HEK293 (cell line): ENCODE results near the gene HMCN1.

Experiments
- CTCF ChIA-PET: fragments of 350-600 bp; formaldehyde crosslinking; extraction: SDS; loops from one replicate; lab custom pipeline; 2021; ENCODE audit warnings: antibody characterized with exemption; lab: Yijun Ruan, JAX
- POLR2A ChIA-PET: fragments of 300-600 bp; formaldehyde crosslinking; extraction: SDS; loops from one replicate; lab custom pipeline; 2020; ENCODE audit warnings: antibody characterized with exemption, inconsistent platforms; lab: Yijun Ruan, JAX
- H3K27ac ChIP-seq: fragments of 200-500 bp; sonication (Bioruptor generic); 2 replicates; pipeline ENCODE4 v1.5.1; 2014; ENCODE audit warnings: low read depth, low read length, control low read depth, inconsistent platforms; ENCODE audit errors: extremely low read depth
- H3K36me3 ChIP-seq, 2 experiments: fragments of 200-500 bp in 1 of 2; sonication (Bioruptor generic) in 1 of 2; 1 replicate in 1 of 2; 2 replicates in 1 of 2; pipeline ENCODE4 v1.5.1; 2014 to 2017; ENCODE audit warnings: inconsistent platforms in 2 of 2, low read length in 2 of 2; ENCODE audit not compliant: control insufficient read depth in 2 of 2, insufficient read depth in 1 of 2
- H3K4me1 ChIP-seq: fragments of 200-500 bp; sonication (Bioruptor generic); 2 replicates; pipeline ENCODE4 v1.5.1; 2014; ENCODE audit warnings: mild to moderate bottlenecking, low read length, inconsistent platforms; ENCODE audit not compliant: control insufficient read depth, insufficient read depth
- H3K4me3 ChIP-seq: 2 replicates; pipeline ENCODE4 v1.5.1; 2011; ENCODE audit warnings: low read depth, mild to moderate bottlenecking, control low read depth, low read length, moderate library complexity
- H3K9me3 ChIP-seq: fragments of 200-500 bp; sonication (Bioruptor generic); 2 replicates; pipeline ENCODE4 v1.5.1; 2014; ENCODE audit warnings: low read depth, low read length, inconsistent platforms; ENCODE audit not compliant: control insufficient read depth, insufficient read depth
- BCL11A ChIP-seq: fragments of 450-650 bp; formaldehyde crosslinking; IDR thresholded peaks from 2 replicates; pipeline ENCODE4 v1.5.1; 2016; ENCODE audit warnings: low read depth, missing biosample characterization, missing genetic modification characterization
- GLI2 ChIP-seq: fragments of 450-650 bp; formaldehyde crosslinking; IDR thresholded peaks from 2 replicates; pipeline ENCODE4; 2017; ENCODE audit warnings: missing biosample characterization, missing genetic modification characterization, low read depth, borderline replicate concordance
- KLF17 ChIP-seq: fragments of 450-650 bp; formaldehyde crosslinking; IDR thresholded peaks from 2 replicates; pipeline ENCODE4 v1.5.1; 2016; ENCODE audit warnings: missing biosample characterization, missing genetic modification characterization
- OSR2 ChIP-seq: fragments of 450-650 bp; formaldehyde crosslinking; IDR thresholded peaks from 2 replicates; pipeline ENCODE4 v1.5.1; 2016; ENCODE audit warnings: missing biosample characterization, missing genetic modification characterization
- PRDM4 ChIP-seq: fragments of 450-650 bp; formaldehyde crosslinking; IDR thresholded peaks from 2 replicates; pipeline ENCODE4 v1.5.1; 2017; ENCODE audit warnings: missing biosample characterization, missing genetic modification characterization
- RBAK ChIP-seq: fragments of 450-650 bp; formaldehyde crosslinking; IDR thresholded peaks from 2 replicates; pipeline ENCODE4 v1.5.1; 2016; ENCODE audit warnings: missing biosample characterization, missing genetic modification characterization
- SCRT1 ChIP-seq: fragments of 450-650 bp; formaldehyde crosslinking; IDR thresholded peaks from 2 replicates; pipeline ENCODE4 v1.5.1; 2016; ENCODE audit warnings: missing biosample characterization, missing genetic modification characterization, borderline replicate concordance
- ZBTB17 ChIP-seq: fragments of 450-650 bp; formaldehyde crosslinking; IDR thresholded peaks from 2 replicates; pipeline ENCODE4 v1.5.1; 2016; ENCODE audit warnings: missing biosample characterization, missing genetic modification characterization
- ZBTB48 ChIP-seq: fragments of 450-650 bp; formaldehyde crosslinking; IDR thresholded peaks from 2 replicates; pipeline ENCODE4 v1.5.1; 2016; ENCODE audit warnings: missing biosample characterization, missing genetic modification characterization
- ZBTB8A ChIP-seq: fragments of 450-650 bp; formaldehyde crosslinking; IDR thresholded peaks from 2 replicates; pipeline ENCODE4 v1.5.1; 2016; ENCODE audit warnings: missing biosample characterization, missing genetic modification characterization
- ZFP3 ChIP-seq: fragments of 450-650 bp; formaldehyde crosslinking; IDR thresholded peaks from 2 replicates; pipeline ENCODE4 v1.5.1; 2016; ENCODE audit warnings: low read depth, missing biosample characterization, missing genetic modification characterization
- ZFP69B ChIP-seq: fragments of 450-650 bp; formaldehyde crosslinking; IDR thresholded peaks from 2 replicates; pipeline ENCODE4 v1.5.1; 2016; ENCODE audit warnings: missing biosample characterization, missing genetic modification characterization
- ZNF10 ChIP-seq: fragments of 450-650 bp; formaldehyde crosslinking; IDR thresholded peaks from 2 replicates; pipeline ENCODE4 v1.5.1; 2017; ENCODE audit warnings: missing biosample characterization, missing genetic modification characterization
- ZNF112 ChIP-seq: fragments of 450-650 bp; formaldehyde crosslinking; IDR thresholded peaks from 2 replicates; pipeline ENCODE4 v1.5.0; 2017; ENCODE audit warnings: missing biosample characterization, missing genetic modification characterization
- ZNF138 ChIP-seq: fragments of 450-650 bp; formaldehyde crosslinking; IDR thresholded peaks from 2 replicates; pipeline ENCODE4 v1.5.1; 2016; ENCODE audit warnings: missing biosample characterization, missing genetic modification characterization, borderline replicate concordance
- ZNF2 ChIP-seq: fragments of 450-650 bp; formaldehyde crosslinking; IDR thresholded peaks from 2 replicates; pipeline ENCODE4 v1.5.1; 2016; ENCODE audit warnings: missing biosample characterization, missing genetic modification characterization
- ZNF266 ChIP-seq: fragments of 450-650 bp; formaldehyde crosslinking; IDR thresholded peaks from 2 replicates; pipeline ENCODE4 v1.5.1; 2016; ENCODE audit warnings: missing biosample characterization, missing genetic modification characterization, low read depth
- ZNF530 ChIP-seq: fragments of 450-650 bp; formaldehyde crosslinking; IDR thresholded peaks from 2 replicates; pipeline ENCODE4 v1.5.1; 2016; ENCODE audit warnings: low read depth, missing biosample characterization, missing genetic modification characterization
- ZNF549 ChIP-seq: fragments of 450-650 bp; IDR thresholded peaks from 2 replicates; pipeline ENCODE4 v1.5.1; 2018; ENCODE audit warnings: missing biosample characterization, missing genetic modification characterization, mild to moderate bottlenecking, inconsistent platforms, moderate library complexity
- ZNF658 ChIP-seq: fragments of 450-650 bp; formaldehyde crosslinking; IDR thresholded peaks from 2 replicates; pipeline ENCODE4; 2016; ENCODE audit warnings: missing biosample characterization, missing genetic modification characterization
- ZNF747 ChIP-seq: fragments of 450-650 bp; formaldehyde crosslinking; IDR thresholded peaks from 2 replicates; pipeline ENCODE4 v1.5.1; 2016; ENCODE audit warnings: missing biosample characterization, missing genetic modification characterization
- TF ChIP-seq, protein P1 (sequence below): fragments of 450-650 bp; formaldehyde crosslinking; IDR thresholded peaks from 2 replicates; pipeline ENCODE4 v1.5.1; 2016; ENCODE audit warnings: missing biosample characterization, missing genetic modification characterization
- TF ChIP-seq, protein P2 (sequence below): fragments of 450-650 bp; formaldehyde crosslinking; IDR thresholded peaks from 2 replicates; pipeline ENCODE4 v1.5.1; 2017; ENCODE audit warnings: missing biosample characterization, missing genetic modification characterization
- TF ChIP-seq, protein P3 (sequence below): fragments of 450-650 bp; formaldehyde crosslinking; IDR thresholded peaks from 2 replicates; pipeline ENCODE4 v1.5.1; 2016; ENCODE audit warnings: missing biosample characterization, missing genetic modification characterization

HMCN1 gene

GRCh38 chr1:185969028-185969427, 234.8 kb downstream of the HMCN1 start:
- no peaks in the 10 kb centered on the region for H3K9me3 ChIP-seq
- H3K4me1 ChIP-seq: no peaks in the 10 kb centered on the region
- CTCF ChIA-PET: interaction anchor here (0.6 kb wide), 1 partner anchor 322 kb away, joined by 3 read pairs; no protein-coding TSS in a partner anchor
- no peak overlapping the region for H3K27ac ChIP-seq
- no peaks in the 10 kb centered on the region for H3K36me3 ChIP-seq
- POLR2A ChIA-PET: no interaction called here
- TF ChIP-seq, protein P1, sequence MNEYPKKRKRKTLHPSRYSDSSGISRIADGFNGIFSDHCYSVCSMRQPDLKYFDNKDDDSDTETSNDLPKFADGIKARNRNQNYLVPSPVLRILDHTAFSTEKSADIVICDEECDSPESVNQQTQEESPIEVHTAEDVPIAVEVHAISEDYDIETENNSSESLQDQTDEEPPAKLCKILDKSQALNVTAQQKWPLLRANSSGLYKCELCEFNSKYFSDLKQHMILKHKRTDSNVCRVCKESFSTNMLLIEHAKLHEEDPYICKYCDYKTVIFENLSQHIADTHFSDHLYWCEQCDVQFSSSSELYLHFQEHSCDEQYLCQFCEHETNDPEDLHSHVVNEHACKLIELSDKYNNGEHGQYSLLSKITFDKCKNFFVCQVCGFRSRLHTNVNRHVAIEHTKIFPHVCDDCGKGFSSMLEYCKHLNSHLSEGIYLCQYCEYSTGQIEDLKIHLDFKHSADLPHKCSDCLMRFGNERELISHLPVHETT: no peak
- no peak overlapping the region for H3K4me3 ChIP-seq

DNA sequence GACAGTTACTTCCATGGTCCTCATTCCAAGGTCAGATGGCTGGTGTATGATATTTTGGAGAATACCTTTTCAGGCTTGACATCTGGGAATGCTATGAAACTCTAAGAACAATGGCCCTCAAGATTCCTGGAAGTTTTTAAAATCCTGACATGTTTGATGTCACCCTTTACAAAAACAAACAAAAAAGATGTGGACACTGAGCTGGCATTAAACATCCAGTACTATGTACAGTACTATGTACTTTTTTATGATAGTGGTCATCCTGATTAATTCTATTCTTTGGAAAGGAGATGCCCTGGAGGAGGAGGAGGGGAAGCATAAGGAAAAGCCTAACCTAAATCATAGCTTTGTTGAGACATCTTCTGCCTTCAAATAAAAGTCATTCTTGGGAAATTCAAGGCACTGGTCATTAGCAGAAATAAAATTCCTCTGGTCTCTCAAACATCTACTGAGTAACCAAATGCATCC, 235.4 kb downstream of the HMCN1 start:
- H3K36me3 ChIP-seq: no peaks in the 10 kb centered on the region
- H3K4me1 ChIP-seq: no peaks in the 10 kb centered on the region
- no peak overlapping the region for H3K27ac ChIP-seq
- TF ChIP-seq ZNF266 (tag by site-specific recombination): no peak
- no peak for TF ChIP-seq GLI2 (tag by site-specific recombination)
- TF ChIP-seq, protein P2, sequence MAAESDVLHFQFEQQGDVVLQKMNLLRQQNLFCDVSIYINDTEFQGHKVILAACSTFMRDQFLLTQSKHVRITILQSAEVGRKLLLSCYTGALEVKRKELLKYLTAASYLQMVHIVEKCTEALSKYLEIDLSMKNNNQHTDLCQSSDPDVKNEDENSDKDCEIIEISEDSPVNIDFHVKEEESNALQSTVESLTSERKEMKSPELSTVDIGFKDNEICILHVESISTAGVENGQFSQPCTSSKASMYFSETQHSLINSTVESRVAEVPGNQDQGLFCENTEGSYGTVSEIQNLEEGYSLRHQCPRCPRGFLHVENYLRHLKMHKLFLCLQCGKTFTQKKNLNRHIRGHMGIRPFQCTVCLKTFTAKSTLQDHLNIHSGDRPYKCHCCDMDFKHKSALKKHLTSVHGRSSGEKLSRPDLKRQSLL: no peak
- TF ChIP-seq ZNF138 (tag by site-specific recombination): no peak
- no peak for TF ChIP-seq ZNF530 (tag by site-specific recombination)
- no peak for TF ChIP-seq ZNF658 (tag by site-specific recombination)
- TF ChIP-seq OSR2 (tag by site-specific recombination): no peak
- no peak for TF ChIP-seq KLF17 (tag by site-specific recombination)
- no peak for TF ChIP-seq BCL11A (tag by site-specific recombination)
- TF ChIP-seq ZFP69B (tag by site-specific recombination): no peak
- TF ChIP-seq, protein P3, sequence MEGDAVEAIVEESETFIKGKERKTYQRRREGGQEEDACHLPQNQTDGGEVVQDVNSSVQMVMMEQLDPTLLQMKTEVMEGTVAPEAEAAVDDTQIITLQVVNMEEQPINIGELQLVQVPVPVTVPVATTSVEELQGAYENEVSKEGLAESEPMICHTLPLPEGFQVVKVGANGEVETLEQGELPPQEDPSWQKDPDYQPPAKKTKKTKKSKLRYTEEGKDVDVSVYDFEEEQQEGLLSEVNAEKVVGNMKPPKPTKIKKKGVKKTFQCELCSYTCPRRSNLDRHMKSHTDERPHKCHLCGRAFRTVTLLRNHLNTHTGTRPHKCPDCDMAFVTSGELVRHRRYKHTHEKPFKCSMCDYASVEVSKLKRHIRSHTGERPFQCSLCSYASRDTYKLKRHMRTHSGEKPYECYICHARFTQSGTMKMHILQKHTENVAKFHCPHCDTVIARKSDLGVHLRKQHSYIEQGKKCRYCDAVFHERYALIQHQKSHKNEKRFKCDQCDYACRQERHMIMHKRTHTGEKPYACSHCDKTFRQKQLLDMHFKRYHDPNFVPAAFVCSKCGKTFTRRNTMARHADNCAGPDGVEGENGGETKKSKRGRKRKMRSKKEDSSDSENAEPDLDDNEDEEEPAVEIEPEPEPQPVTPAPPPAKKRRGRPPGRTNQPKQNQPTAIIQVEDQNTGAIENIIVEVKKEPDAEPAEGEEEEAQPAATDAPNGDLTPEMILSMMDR: no peak
- no peak for TF ChIP-seq ZBTB48 (tag by site-specific recombination)
- no peak for TF ChIP-seq ZNF112
- no peak for TF ChIP-seq ZNF747 (tag by site-specific recombination)
- TF ChIP-seq ZNF2 (tag by site-specific recombination): no peak
- no peak overlapping the region for H3K4me3 ChIP-seq
- POLR2A ChIA-PET: no interaction called here
- CTCF ChIA-PET: no interaction called here
- no peaks in the 10 kb centered on the region for H3K9me3 ChIP-seq

- CTCF ChIA-PET: no interaction called here
- Histone ChIP-seq H3K9me3 (no peaks in the 10 kb centered on the region), H3K4me1 (no peaks in the 10 kb centered on the region), H3K27ac (no peak overlapping the region), H3K4me3 (no peak overlapping the region), H3K36me3 (no peaks in the 10 kb centered on the region)
- POLR2A ChIA-PET: no interaction called here
- TF ChIP-seq, protein P1: no peak
- TF ChIP-seq SCRT1 (tag by site-specific recombination) (no peak), ZBTB17 (tag by site-specific recombination) (no peak), ZBTB8A (tag by site-specific recombination) (no peak), RBAK (tag by site-specific recombination) (no peak), ZFP3 (tag by site-specific recombination) (no peak), ZNF10 (tag by site-specific recombination) (no peak), ZNF2 (tag by site-specific recombination) (no peak), PRDM4 (no peak), ZNF549 (tag by site-specific recombination) (no peak)
These were observed 237.5 kb downstream of the HMCN1 start for GRCh38 chr1:185971688-185972087.
